Lower leg skin (tissue), 4 donors: ENCODE measurements around the gene SCN8A. TPM values are rescaled to one million over a fixed set of nuclear protein-coding genes. Genes with fewer than 3 reads are reported as not detected.
"Not testable (repeated sequence)": the region's sequence is repeated elsewhere in the genome, so short reads cannot be mapped to it uniquely, and the experiment has no call there.

Experiments used
- DNase-seq, 2 donors: peaks; one replicate each; pipeline ENCODE4 v3.0.0-alpha.2; 2019; ENCODE audit warnings: low spot score in 2 of 2
- H3K4me3 ChIP-seq: fragments of 200-600 bp; sonication (generic); 2 replicates; pipeline ENCODE4 v1.5.1; 2017; ENCODE audit warnings: mild to moderate bottlenecking, low read depth; ENCODE audit not compliant: poor library complexity, severe bottlenecking
- CTCF ChIP-seq, 3 donors: fragments of 450-650 bp; IDR thresholded peaks; one replicate each; pipeline ENCODE4 v1.5.1; 2016; ENCODE audit warnings: antibody characterized with exemption in 3 of 3, mild to moderate bottlenecking in 3 of 3, moderate library complexity in 2 of 3
- POLR2A ChIP-seq, 2 donors: fragments of 450-650 bp; IDR thresholded peaks; one replicate each; pipeline ENCODE4 v1.6.1; 2016 to 2017; ENCODE audit warnings: antibody characterized with exemption in 2 of 2, mild to moderate bottlenecking in 1 of 2, moderate library complexity in 1 of 2
- WGBS, 2 donors: methylation state at CpG; one replicate each; pipeline ENCODE4 v1.1.5; 2018; 5-methylcytosine and 5-hydroxymethylcytosine counted together
- intact Hi-C: fragments of 100-400 bp; cut with DNase I; formaldehyde crosslinking; loops from one replicate; pipeline ENCODE4 v1.15.0; 2023; ENCODE audit warnings: low total_unique reads
- total RNA-seq, 4 donors: library from RNA; depleted of rRNA; stranded (reverse); fragments of >200 nt; gene quantifications; one replicate each; pipeline ENCODE4 v1.1.0, GENCODE V29; 2016

Gene SCN8A
- total RNA-seq, 4 donors from 2014 or later = 0.42 to 0.80 (median 0.65) TPM

- WGBS, 2 donors = 90% methylated on average over 5 of the region's 5 CpGs
- no peak overlapping the region for H3K4me3 ChIP-seq
- intact Hi-C loops = loop anchor here (10.0 kb wide), 1 partner anchor 400 kb away; the partner anchor contains the start of gene SLC4A8
- no peak for DNase-seq
- no peak for TF ChIP-seq POLR2A (IDR thresholded peaks at IDR 0.05)
- no peak for TF ChIP-seq CTCF (IDR thresholded peaks at IDR 0.05)
These were observed 234.2 kb downstream of the SCN8A start for GRCh38 chr12:51825216-51825615.

GRCh38 chr12:51826881-51827280 is 235.8 kb downstream of the SCN8A start:
- DNase-seq = no peak
- no peak overlapping the region for H3K4me3 ChIP-seq
- intact Hi-C loops = loop anchor here (10.0 kb wide), 1 partner anchor 402 kb away; the partner anchor contains the start of gene SLC4A8
- 55 to 70% methylated on average over 4 of the region's 4 CpGs for WGBS, 2 donors
- TF ChIP-seq CTCF (IDR thresholded peaks at IDR 0.05) (no peak), POLR2A (IDR thresholded peaks at IDR 0.05) (no peak)

GRCh38 chr12:51827925-51828818 is 237.1 kb downstream of the SCN8A start:
- TF ChIP-seq POLR2A (IDR thresholded peaks at IDR 0.05) (no peak), CTCF (IDR thresholded peaks at IDR 0.05) (no peak)
- intact Hi-C loops = loop anchor here (10.0 kb wide), 1 partner anchor 403 kb away; the partner anchor contains the start of gene SLC4A8
- 49 to 58% methylated on average over 9 to 11 of the region's 11 CpGs for WGBS, 2 donors
- no peak for DNase-seq
- no peak overlapping the region for H3K4me3 ChIP-seq

- H3K4me3 ChIP-seq = no peak overlapping the region
- DNase-seq = no peak
- TF ChIP-seq CTCF (IDR thresholded peaks at IDR 0.05) (no peak), POLR2A (IDR thresholded peaks at IDR 0.05) (no peak)
- 78 to 80% methylated on average over 5 of the region's 5 CpGs for WGBS, 2 donors
- intact Hi-C loops = loop anchor here (10.0 kb wide), 1 partner anchor 404 kb away; the partner anchor contains the start of gene SLC4A8
These were observed 238.0 kb downstream of the SCN8A start for GRCh38 chr12:51829011-51829481.

GRCh38 chr12:51829641-51830040 is 238.6 kb downstream of the SCN8A start:
- intact Hi-C loops = loop anchor here (10.0 kb wide), 1 partner anchor 405 kb away; the partner anchor contains the start of gene SLC4A8
- no peak overlapping the region for H3K4me3 ChIP-seq
- no peak for TF ChIP-seq CTCF (IDR thresholded peaks at IDR 0.05)
- WGBS, 2 donors = 60 to 77% methylated on average over 1 of the region's 1 CpG
- no peak for DNase-seq

- DNase-seq, H3K4me3 ChIP-seq, intact Hi-C loops: not testable (repeated sequence)
- WGBS, 2 donors = 74 to 82% methylated on average over 5 of the region's 5 CpGs
These were observed 240.8 kb downstream of the SCN8A start for GRCh38 chr12:51831817-51832216.
